ENCODE results near the gene C1orf167. TPM values are rescaled to one million over a fixed set of nuclear protein-coding genes. Genes with fewer than 3 reads are reported as not detected.
A peak's percentile ranks its signal among the peaks of the same experiment; 100 is the strongest.

Gene C1orf167
- total and polyA plus RNA-seq, 2 of the 13 experiments (the other 11 are each of a cell fraction or from before 2014, with no cell fraction given): not detected

DNA sequence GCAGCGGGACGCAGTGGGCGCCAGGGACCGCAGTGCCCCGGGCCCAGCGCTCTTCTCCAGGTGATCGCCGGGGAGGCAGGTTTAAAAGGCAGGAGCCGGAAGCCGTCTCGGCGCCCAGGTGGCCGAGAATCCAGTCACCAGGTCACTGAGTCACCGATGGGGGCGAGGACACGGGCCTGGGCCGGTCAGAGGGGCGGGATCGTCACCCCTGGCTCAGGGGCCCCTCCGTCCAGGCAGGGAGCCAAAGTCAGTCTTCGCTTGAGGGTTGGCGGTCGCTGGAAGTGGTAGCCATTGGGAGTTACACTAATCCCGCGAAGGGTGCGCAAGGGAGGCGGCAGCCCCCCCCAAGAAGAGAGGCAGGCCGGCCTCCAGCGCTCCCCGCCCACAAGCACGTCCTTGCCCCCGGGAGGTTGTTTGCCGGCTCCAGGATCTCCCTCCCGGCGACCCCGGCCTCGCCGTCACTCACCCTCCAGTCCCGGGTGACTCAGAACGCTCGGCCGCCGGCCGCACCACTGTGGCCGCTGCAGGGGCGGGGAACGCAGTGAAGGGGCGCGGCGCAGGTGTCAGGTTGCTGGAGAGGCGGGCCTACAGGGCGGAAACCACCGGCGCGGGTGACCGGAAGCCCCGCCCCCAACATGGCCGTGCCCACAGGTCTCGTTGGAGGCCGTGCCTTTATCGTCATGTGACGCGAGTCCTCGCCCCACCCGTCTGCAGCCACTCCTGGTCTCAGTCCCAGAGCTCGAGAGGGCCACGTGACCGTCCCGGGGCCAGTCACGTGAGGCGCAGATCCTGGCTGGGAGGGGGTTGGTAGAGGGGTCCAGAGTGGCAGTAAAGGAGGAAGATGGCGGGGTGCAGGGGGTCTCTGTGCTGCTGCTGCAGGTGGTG, 43.7 kb downstream of the C1orf167 start, which contains the start of the genes CLCN6 and MTHFR (continued):
- TF ChIP-seq, protein P1, sequence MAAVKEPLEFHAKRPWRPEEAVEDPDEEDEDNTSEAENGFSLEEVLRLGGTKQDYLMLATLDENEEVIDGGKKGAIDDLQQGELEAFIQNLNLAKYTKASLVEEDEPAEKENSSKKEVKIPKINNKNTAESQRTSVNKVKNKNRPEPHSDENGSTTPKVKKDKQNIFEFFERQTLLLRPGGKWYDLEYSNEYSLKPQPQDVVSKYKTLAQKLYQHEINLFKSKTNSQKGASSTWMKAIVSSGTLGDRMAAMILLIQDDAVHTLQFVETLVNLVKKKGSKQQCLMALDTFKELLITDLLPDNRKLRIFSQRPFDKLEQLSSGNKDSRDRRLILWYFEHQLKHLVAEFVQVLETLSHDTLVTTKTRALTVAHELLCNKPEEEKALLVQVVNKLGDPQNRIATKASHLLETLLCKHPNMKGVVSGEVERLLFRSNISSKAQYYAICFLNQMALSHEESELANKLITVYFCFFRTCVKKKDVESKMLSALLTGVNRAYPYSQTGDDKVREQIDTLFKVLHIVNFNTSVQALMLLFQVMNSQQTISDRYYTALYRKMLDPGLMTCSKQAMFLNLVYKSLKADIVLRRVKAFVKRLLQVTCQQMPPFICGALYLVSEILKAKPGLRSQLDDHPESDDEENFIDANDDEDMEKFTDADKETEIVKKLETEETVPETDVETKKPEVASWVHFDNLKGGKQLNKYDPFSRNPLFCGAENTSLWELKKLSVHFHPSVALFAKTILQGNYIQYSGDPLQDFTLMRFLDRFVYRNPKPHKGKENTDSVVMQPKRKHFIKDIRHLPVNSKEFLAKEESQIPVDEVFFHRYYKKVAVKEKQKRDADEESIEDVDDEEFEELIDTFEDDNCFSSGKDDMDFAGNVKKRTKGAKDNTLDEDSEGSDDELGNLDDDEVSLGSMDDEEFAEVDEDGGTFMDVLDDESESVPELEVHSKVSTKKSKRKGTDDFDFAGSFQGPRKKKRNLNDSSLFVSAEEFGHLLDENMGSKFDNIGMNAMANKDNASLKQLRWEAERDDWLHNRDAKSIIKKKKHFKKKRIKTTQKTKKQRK (IDR thresholded peaks at IDR 0.05; ENCODE audit: low read length): no peak
- TF ChIP-seq ZNF83 (CRISPR knock-in tag; IDR thresholded peaks at IDR 0.05; ENCODE audit: borderline replicate concordance) (no peak), SMC3 (IDR thresholded peaks at IDR 0.05; ENCODE audit: low read length) (no peak), ZNF205 (CRISPR knock-in tag; IDR thresholded peaks at IDR 0.05) (no peak), ZNF460 (CRISPR knock-in tag; IDR thresholded peaks at IDR 0.05; ENCODE audit: borderline replicate concordance) (no peak), MED13 (CRISPR knock-in tag; IDR thresholded peaks at IDR 0.05) (peak; percentile 80; the same call in 1 of the 2 replicates), POLR2A (IDR thresholded peaks at IDR 0.05; ENCODE audit: insufficient read depth in 1 of 2, low read depth in 2 of 2, low read length in 2 of 2) (peak; percentile 70 to 82), ZNF230 (CRISPR knock-in tag; IDR thresholded peaks at IDR 0.05) (peak; percentile 19; the same call in 1 of the 2 replicates)
- TF ChIP-seq, protein P2, sequence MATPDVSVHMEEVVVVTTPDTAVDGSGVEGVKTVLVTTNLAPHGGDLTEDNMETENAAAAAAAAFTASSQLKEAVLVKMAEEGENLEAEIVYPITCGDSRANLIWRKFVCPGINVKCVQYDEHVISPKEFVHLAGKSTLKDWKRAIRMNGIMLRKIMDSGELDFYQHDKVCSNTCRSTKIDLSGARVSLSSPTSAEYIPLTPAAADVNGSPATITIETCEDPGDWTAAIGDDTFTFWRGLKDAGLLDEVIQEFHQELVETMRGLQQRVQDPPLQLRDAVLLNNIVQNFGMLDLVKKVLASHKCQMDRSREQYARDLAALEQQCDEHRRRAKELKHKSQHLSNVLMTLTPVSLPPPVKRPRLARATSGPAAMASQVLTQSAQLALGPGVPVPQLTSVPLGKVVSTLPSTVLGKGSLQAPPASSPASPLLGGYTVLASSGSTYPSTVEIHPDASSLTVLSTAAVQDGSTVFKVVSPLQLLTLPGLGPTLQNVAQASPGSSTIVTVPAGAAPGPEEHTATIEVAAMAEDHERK (CRISPR knock-in tag; IDR thresholded peaks at IDR 0.05; ENCODE audit: low read depth): peak; percentile 49; the same call in 1 of the 2 replicates
- TF ChIP-seq, protein P3, sequence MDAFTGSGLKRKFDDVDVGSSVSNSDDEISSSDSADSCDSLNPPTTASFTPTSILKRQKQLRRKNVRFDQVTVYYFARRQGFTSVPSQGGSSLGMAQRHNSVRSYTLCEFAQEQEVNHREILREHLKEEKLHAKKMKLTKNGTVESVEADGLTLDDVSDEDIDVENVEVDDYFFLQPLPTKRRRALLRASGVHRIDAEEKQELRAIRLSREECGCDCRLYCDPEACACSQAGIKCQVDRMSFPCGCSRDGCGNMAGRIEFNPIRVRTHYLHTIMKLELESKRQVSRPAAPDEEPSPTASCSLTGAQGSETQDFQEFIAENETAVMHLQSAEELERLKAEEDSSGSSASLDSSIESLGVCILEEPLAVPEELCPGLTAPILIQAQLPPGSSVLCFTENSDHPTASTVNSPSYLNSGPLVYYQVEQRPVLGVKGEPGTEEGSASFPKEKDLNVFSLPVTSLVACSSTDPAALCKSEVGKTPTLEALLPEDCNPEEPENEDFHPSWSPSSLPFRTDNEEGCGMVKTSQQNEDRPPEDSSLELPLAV (CRISPR knock-in tag; conservative IDR thresholded peaks at IDR 0.05; ENCODE audit: low read depth): no peak
- TF ChIP-seq, protein P4, sequence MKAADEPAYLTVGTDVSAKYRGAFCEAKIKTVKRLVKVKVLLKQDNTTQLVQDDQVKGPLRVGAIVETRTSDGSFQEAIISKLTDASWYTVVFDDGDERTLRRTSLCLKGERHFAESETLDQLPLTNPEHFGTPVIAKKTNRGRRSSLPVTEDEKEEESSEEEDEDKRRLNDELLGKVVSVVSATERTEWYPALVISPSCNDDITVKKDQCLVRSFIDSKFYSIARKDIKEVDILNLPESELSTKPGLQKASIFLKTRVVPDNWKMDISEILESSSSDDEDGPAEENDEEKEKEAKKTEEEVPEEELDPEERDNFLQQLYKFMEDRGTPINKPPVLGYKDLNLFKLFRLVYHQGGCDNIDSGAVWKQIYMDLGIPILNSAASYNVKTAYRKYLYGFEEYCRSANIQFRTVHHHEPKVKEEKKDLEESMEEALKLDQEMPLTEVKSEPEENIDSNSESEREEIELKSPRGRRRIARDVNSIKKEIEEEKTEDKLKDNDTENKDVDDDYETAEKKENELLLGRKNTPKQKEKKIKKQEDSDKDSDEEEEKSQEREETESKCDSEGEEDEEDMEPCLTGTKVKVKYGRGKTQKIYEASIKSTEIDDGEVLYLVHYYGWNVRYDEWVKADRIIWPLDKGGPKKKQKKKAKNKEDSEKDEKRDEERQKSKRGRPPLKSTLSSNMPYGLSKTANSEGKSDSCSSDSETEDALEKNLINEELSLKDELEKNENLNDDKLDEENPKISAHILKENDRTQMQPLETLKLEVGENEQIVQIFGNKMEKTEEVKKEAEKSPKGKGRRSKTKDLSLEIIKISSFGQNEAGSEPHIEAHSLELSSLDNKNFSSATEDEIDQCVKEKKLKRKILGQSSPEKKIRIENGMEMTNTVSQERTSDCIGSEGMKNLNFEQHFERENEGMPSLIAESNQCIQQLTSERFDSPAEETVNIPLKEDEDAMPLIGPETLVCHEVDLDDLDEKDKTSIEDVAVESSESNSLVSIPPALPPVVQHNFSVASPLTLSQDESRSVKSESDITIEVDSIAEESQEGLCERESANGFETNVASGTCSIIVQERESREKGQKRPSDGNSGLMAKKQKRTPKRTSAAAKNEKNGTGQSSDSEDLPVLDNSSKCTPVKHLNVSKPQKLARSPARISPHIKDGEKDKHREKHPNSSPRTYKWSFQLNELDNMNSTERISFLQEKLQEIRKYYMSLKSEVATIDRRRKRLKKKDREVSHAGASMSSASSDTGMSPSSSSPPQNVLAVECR (CRISPR knock-in tag; IDR thresholded peaks at IDR 0.05; ENCODE audit: borderline replicate concordance): peak; percentile 94
- TF ChIP-seq, protein P5, sequence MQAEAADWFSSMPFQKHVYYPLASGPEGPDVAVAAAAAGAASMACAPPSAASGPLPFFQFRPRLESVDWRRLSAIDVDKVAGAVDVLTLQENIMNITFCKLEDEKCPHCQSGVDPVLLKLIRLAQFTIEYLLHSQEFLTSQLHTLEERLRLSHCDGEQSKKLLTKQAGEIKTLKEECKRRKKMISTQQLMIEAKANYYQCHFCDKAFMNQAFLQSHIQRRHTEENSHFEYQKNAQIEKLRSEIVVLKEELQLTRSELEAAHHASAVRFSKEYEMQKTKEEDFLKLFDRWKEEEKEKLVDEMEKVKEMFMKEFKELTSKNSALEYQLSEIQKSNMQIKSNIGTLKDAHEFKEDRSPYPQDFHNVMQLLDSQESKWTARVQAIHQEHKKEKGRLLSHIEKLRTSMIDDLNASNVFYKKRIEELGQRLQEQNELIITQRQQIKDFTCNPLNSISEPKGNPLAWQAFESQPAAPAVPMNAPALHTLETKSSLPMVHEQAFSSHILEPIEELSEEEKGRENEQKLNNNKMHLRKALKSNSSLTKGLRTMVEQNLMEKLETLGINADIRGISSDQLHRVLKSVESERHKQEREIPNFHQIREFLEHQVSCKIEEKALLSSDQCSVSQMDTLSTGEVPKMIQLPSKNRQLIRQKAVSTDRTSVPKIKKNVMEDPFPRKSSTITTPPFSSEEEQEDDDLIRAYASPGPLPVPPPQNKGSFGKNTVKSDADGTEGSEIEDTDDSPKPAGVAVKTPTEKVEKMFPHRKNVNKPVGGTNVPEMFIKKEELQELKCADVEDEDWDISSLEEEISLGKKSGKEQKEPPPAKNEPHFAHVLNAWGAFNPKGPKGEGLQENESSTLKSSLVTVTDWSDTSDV (CRISPR knock-in tag; IDR thresholded peaks at IDR 0.05): peak; percentile 97

Data from HepG2 (cell line).